Effector CD8-positive, alpha-beta T cell (primary cell): Measurements from ENCODE around the gene STK33.
"Not testable (repeated sequence)": the region's sequence is repeated elsewhere in the genome, so short reads cannot be mapped to it uniquely, and the experiment has no call there.

ENCODE experiments used
- DNase-seq: peaks from one replicate; lab custom pipeline; 2025; lab: John Stamatoyannopoulos, UW

The STK33 gene

DNA sequence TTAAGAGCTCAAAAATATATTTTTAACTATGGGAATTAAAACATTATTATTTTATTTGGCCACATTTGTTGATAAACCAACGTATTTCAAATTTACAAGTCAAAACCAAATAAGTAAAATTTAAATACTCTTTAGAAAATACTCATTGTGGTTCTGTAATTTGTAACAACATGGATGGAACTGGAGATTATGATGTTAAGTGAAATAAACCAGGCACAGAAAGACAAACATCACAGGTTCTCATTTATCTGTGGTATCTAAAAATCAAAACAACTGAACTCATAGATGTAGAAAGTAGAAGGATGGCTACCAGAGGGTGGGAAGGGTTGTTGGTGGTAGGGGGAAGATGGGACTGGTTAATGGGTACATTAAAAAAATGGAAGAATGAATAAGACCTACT, 50.8 kb downstream of the STK33 start:
- DNase-seq: no peak

DNA sequence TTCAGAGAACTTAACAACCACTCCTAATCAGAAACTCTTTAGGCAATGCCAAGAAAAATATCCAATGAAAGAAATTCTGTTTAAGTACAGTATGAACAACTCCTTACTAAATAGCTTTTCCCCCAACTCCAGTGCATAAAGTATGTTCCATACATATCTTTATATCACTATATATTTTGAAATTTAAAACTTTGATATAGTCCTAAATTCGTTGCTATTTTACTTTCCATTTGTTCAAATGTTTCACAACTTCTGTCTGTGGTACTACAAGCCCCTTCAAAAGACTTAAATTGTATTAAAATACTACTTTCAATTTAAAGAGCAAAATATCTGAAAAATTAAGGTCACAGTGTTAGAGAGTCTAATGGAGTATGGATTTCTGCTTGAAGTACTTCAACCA, 52.6 kb downstream of the STK33 start:
- DNase-seq: no peak

DNA sequence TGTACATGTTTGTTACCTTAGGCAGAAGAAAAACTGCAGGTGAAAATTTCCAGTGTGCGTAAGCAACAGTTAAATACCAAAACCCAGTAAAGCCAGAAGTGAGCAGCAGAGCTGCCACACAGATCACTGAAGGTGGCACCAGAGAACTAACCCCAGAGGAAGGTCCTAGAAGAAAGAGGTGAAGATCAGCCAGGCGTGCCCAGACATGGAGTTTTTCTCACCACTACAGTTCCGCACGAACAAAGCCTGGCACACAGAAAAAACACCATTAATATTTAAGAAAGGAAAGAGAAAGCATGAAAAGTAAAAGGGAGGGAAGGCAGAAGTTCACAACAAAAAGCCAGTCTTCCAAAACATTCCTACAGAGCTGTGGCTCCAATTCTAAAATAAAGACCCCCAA, 60.7 kb downstream of the STK33 start:
- DNase-seq: no peak

DNA sequence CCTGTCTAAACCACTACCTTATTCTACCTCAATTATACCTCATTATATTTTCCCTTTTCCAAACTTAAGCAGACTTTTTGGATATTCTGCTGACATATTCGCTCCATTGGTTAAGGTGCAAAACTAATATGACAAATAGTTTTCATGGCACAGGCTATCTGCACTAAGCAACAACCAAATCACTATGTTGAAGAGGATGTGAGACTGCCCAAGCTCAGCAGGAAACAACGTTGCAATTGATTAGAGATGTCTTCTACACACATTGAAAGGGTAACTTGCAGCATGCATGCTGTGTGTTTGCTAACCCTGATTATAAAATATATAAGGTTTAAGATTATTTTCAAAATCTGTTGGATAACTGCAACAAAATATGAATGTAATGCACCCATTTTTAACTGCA, 61.6 kb downstream of the STK33 start:
- DNase-seq: no peak

DNA sequence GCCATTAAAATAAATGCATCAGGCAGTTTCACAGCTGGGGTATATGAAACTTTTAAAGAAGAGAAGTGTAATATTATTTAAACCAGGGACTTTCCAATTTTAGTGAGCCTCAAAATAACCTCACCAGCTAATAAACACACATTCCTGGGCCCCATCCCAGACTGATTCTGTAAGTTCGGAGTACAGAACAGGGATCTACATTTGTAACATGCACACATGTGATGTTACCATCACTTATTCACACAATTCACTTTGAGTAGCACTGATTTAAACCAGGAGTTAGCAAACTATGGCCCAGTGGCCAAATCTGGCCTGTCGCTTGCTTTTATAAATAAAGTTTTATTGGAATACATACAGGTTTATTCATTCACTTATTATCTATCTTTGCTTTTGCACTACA, 62.0 kb downstream of the STK33 start:
- no peak for DNase-seq

DNA sequence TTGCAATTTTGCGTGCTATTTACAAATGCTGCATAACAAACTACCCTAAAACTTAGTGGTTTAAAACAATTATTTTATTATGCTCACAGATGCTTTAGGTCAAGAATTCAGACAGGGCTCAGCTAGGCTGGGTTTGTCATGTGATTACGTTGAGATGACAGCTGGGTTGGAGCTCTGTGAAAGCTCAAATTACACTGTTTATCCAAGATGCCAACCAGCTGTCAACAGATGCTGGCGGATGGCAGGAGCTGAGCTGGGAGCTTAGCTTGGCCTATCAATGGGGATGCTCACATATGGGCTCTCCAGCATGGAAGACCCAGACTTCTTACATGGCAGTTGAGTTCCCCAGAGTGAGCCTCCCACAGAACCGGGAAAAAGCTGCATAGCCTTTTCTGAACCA, 62.7 kb downstream of the STK33 start:
- DNase-seq: no peak

DNA sequence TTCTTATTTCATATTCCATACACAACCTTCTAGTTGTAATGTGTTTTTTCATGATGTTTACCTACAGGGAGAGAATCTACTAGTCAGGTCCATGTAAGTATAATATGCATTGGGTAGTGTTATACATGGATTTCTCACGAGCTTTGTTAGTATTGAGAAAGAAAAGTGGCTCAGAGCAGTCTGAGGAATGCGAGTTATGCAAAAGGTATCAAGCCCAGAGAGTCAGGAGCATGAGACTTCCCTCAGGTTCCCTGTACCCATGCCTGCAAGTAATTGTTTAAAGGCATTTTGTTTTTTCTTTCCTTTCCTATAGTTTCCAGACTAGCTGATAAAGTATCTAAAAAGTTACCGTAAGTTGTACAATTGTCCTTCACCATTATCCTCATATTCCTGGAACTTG, 66.1 kb downstream of the STK33 start:
- no peak for DNase-seq

DNA sequence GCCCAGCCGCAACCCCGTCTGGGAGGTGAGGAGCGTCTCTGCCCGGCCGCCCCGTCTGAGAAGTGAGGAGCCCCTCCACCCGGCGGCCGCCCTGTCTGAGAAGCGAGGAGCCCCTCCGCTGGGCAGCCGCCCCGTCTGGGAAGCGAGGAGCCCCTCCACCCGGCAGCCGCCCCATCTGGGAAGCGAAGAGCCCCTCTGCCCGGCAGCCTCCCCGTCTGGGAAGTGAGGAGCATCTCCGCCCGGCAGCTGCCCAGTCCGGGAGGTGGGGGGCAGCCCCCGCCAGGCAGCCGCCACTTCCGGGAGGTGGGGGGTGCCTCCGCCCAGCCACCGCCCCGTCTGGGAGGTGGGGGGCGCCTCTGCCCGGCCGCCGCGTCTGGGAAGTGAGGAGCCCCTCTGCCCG, 70.6 kb downstream of the STK33 start:
- DNase-seq: no peak

DNA sequence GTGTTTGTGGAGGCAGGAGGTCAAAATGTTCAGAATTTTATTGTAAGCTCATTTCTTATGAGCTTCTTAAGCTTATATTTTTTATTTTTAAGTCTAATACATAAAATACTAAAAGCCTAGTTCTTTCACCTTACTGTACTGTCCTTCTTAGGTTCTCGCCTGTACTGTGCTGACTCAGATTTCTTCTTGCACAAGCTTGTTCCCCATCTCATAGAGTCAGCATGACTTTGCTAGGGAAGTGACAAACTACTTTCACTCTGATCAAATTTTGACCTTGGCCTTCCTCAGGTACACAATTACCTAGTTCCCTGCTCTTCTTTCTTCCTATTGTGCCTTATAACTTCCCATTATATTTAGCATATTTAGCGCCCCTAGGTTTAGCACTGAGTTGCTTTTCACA, 81.5 kb downstream of the STK33 start:
- DNase-seq: no peak

DNA sequence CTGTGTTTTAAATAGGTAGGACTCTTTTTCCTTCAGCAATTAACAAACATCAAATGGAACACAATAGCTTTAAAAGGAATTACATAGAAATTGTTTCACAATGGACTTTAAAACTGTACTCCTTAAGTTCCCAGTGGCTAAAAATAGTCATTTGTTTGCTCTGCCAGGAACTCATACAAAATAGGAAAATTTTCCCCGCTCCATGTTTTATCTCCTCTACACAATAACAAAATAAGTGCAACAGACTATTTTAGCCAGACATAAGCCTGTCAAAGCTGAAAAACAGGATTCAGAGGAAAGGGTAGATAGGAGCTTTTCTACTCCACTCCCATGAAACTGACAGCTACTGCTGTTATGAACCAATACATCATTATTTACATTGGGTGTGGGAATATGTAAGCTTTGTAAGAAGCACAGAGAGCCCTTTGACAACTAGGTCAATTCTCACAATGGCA, 90.1 kb downstream of the STK33 start:
- DNase-seq: no peak

DNA sequence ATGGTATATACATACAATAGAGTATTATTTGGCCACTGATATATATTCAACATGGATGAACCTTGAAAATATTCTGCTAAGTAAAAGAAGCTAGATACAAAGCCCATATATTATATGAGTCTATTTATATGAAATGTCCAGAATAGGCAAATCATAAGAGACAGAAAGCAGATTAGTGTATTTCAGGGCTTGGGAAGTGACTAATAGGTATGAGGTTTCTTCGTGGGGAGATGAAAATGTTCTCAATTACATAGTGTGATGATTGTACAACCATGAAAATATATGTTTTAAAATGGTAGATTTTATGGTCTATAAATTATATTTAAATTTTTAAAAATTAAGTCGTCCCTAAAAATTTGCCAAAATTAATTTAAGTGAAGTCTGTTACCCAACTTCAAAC, 92.2 kb downstream of the STK33 start:
- DNase-seq: no peak

DNA sequence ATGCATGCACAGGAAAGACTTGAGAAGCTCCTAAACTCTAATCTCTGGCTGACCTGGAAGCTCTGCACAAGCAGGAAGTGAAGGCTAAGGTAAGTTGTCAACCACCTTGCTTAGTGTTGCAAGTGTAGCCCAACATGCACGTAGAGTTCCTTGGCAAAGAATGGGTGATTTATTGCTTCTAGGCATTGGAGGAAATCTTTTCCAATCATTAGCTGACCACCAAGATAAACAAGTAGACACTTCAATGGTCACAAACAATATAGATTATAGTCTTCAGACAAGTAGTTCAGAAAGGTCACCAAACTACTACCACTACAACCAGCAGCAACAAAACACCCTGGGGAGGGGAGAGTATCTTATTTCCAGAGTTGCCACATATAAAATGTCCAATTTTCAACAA, 105.6 kb downstream of the STK33 start:
- DNase-seq: no peak

DNA sequence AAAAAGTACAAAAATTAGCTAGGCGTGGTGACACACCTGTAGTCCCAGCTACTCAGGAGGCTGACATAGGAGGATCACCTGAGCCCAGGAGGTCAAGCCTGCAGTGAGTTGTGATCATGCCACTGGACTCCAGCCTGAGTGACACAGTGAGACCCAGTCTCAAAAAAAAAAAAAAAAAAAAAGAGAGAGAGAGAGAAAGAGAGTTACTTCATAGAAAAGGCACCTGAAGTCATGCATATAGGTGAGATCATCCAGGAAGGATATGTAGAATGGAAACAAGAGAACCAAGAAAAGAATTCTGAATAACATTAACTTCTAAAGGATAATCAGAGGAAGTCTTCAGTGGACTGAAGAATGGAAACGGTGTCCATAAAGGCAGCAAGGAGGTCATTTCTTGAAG, 106.8 kb downstream of the STK33 start:
- no peak for DNase-seq

DNA sequence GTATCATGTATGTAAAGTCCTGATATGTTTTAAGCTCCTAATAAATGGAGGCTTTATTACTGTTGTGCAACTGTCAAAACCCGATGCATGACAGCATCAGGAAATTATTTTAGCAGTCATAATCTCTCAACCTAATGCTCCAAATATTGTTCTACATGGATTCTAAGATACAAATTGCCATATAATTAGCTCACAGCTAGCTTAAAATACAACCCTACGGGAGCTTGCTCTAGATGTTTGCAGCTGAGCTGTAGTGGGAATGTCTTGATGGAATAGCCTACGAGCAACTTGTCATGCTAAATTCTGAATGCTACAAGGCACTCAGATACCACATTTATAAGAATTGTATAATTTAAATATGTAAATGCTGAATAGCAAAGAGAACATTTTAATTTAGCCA, 109.8 kb downstream of the STK33 start:
- no peak for DNase-seq

DNA sequence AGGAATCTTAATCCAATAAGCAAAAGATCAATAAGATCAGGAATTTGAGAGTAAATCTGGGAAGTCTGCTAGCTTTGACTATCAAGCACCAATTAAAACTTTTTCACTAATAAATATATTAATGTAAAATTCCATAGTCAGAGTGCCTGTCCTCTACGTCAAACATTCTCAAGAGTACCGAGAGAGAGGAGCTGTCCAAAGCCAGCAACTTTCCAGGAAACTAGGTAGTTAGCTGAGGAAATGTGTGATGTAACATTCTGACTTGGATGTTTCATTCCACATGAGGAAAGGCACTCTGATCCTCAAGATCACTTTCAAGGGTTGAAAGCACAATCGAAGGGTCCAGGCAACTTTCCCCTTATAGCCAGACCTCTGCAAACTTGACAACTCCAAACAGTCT, 113.2 kb downstream of the STK33 start:
- no peak for DNase-seq

DNA sequence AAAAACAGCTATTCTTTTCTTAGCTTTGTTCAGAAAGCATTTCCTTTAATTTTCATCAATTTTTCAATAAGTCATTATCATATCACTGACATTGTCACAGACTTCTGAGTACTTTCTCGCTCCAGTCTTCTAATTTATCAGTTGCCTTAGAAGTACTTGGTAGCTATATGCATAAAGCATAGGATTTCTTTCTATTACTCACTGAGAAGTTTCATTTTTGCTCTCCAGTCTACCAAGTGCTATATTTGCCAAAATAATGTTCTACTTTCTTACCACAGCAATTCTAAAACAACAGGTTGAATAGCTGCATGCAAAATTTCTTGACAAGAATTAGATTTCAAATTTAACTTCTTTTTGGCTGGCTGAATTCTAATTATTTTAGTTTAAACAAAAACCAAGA, 116.3 kb downstream of the STK33 start:
- no peak for DNase-seq

DNA sequence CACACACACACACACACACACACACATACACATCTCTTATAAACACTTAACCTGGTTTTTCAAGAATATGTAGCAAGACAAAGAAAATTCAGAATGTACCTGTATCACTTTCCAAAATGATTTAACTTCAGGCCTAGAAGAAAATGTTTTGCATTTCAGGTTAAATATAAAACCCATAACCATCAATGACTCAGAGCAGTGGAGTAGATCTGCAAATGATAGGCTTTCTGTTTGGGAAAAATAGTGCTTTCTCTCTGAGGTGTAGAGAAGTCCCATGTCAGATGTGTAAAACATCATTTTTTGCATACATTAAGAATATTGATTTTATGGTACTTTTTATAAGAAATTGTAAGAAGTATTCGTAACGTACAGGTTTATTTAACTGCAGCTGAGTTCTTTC, 116.9 kb downstream of the STK33 start:
- DNase-seq: no peak

DNA sequence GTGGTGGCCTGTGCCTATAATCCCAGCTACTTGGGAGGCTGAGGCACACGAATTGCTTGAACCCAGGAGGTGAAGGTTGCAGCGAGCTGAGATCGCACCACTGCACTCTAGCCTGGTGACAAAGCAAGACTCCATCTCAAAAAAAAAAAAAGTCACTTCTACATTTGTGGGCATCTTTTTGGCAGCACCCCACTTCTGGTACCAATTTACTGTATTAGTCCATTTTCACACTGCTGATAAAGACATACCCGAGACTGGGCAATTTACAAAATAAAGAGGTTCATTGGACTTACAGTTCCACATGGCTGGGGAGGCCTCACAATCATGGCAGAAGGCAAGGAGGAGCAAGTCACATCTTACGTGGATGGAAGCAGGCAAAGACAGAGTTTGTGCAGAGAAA, 126.2 kb downstream of the STK33 start:
- DNase-seq: not testable (repeated sequence)

DNA sequence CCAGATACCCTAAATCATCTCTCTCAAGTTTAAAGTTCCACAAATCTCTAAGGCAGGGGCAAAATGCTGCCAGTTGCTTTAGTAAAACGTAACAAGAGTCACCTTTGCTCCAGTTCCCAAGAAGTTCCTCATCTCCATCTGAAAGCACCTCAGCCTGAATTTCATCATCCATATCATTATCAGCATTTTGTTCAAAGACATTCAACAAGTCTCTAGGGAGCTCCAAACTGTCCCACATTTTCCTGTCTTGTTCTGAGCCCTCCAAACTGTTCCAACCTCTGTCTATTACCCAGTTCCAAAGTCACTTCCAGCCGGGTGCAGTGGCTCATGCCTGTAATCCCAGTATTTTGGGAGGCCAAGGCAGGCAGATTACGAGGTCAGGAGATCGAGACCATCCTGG, 126.7 kb downstream of the STK33 start:
- DNase-seq: not testable (repeated sequence)

DNA sequence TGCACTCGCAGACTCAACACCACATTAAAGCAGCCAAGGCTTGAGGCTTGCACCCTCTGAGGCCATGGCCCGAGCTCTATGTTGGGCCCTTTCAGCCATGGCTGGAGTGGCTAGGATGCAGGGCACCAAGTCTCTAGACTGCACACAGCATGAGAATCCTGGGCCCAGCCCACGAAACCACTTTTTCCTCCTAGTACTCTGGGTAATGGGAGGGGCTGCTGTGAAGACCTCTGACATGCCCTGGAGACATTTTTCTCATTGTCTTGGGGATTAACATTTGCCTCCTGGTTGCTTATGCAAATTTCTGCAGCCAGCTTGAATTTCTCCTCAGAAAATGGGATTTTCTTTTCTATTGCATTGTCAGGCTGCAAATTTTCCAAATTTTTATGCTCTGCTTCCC, 127.1 kb downstream of the STK33 start:
- DNase-seq: not testable (repeated sequence)

DNA sequence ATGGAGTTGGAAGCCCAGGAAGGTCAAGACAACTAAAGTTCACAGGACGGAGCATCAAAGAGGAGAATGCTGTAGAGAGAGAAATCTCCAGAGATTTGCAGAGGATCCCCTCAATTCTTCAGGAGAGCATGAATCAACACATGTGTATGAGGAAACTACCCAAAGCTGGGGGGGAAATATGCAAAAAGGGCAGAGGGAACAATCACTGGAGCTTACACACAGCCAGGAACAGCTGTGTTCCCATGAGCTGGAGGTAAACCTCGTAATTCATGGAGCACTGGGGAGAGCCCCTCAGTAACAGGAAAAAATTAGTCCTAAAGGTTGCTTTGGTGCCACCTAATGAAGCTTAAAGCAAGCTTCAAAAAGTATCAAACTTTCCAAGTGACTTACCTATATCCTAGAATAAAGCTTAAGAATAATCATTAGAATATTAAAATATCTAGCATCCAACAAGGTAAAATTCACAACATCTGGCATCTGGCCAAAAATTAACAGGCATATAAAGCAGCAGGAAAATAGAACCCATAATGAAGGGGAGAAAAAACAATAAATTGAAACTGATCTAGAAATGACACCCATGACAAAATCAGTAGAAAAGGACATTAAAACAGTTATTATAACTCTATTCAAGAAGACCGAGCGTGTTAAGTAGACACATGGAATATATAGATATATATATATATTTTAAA, 134.2 kb downstream of the STK33 start:
- no peak for DNase-seq

DNA sequence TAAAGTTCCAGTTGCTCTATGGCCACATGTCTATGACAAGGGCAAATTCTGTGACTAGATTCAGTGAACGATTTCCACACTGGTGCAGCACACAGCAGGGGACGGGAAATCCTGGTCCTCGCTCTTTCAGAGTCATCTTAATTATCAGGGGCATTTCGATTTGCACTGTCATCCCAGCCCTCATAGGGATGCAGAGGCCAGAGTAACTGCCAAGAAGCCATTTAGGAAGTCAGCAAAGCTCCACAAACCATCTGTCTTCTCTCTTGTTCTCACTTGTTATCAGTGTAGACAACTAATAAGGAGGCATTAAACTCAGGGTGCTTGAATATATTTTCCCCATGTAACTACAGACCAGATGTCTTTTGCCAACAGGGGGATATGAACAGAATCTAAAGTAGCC, 151.7 kb downstream of the STK33 start:
- DNase-seq: no peak

DNA sequence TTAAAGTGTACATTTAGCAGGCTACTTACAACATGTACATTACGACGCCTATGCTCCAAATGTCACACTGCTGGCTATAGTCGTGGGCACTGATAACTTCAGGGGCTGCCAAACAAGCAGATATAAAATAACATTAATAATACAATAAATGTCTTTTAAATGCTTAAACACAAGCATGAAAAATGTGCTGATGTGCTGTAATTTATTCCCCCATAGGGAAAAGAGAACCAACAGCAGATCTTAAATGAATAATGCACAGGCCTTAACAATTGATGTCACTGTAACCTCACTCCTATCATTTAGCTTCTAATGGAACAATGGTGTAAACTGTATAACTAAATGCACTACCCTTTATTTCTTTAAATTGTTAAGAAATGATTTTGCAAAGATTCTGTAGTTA, 153.4 kb downstream of the STK33 start:
- no peak for DNase-seq

DNA sequence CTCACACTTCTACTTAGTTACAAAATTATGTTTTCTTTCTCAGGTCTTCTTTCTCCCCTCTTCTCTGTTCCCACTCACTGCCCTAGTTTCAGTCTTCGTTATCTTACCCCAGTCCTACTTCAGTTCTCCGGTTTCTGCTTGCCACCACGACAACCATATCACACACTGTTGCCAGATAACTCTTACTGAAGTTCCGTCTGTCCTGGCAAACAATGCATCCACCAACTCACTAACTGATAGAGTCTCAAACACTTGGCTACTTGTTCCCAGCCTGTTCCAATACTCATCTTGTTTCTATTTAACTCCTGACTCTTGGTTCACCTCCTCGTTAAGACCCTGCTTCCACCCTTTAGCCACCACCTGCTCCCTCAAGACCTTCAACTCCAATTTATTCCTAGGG, 164.5 kb downstream of the STK33 start:
- DNase-seq: no peak

DNA sequence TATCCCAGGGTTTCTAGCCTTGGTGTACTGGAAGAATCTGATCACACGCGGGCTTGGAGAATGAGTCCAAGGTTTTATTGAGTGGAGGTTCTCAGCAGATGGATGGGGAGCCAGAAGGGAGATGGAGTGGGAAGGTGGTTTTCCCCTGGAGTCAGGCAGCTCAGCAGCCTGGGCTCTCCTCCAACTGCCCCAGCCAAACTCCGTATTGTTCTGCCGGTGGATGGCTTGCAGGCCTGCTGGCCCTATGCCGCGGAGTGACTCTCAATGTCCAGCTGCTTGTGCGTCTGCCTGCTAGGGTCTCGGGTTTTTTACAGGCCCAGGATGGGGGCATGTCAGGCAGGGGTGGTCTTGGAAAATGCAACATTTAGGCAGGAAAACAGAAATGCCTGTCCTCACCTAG, 168.0 kb downstream of the STK33 start:
- no peak for DNase-seq
